Neural cell (in vitro differentiated cells): ENCODE data around the gene SMAD7.

ENCODE experiments used
- CTCF ChIP-seq: fragments of 450-650 bp; IDR thresholded peaks from 2 replicates; pipeline ENCODE4 v1.5.1; 2014; ENCODE audit warnings: antibody characterized with exemption, mild to moderate bottlenecking, moderate library complexity; ENCODE audit not compliant: poor library complexity, severe bottlenecking
- EP300 ChIP-seq: fragments of 450-650 bp; conservative IDR thresholded peaks from 2 replicates; pipeline ENCODE4 v1.6.1; 2014; ENCODE audit warnings: antibody characterized with exemption, mild to moderate bottlenecking, moderate library complexity; ENCODE audit not compliant: poor library complexity, severe bottlenecking
- EZH2 ChIP-seq: fragments of 200-600, 300-800 bp; shearing (Covaris generic), sonication (generic); IDR thresholded peaks from 2 replicates; pipeline ENCODE4 v1.6.1; 2014; ENCODE audit warnings: antibody characterized with exemption, low read length, borderline replicate concordance, mild to moderate bottlenecking; ENCODE audit not compliant: insufficient read depth, poor library complexity, severe bottlenecking
- MXI1 ChIP-seq: fragments of 450-650 bp; conservative IDR thresholded peaks from 2 replicates; pipeline ENCODE4 v1.6.1; 2014; ENCODE audit warnings: antibody characterized with exemption, mild to moderate bottlenecking; ENCODE audit not compliant: poor library complexity, severe bottlenecking
- POLR2AphosphoS5 ChIP-seq: IDR thresholded peaks from 2 replicates; pipeline ENCODE4 v1.6.1; 2012
- RAD21 ChIP-seq: fragments of 450-650 bp; conservative IDR thresholded peaks from 2 replicates; pipeline ENCODE4 v1.6.1; 2014; ENCODE audit warnings: antibody characterized with exemption, mild to moderate bottlenecking, moderate library complexity
- SMC3 ChIP-seq: fragments of 450-650 bp; conservative IDR thresholded peaks from 2 replicates; pipeline ENCODE4 v1.6.1; 2014; ENCODE audit warnings: antibody characterized with exemption, mild to moderate bottlenecking, moderate library complexity; ENCODE audit not compliant: poor library complexity
- TAF1 ChIP-seq: IDR thresholded peaks from 2 replicates; pipeline ENCODE4 v1.6.1; 2012; ENCODE audit warnings: low read depth
- TF ChIP-seq, protein P1 (sequence below): IDR thresholded peaks from 2 replicates; pipeline ENCODE4 v1.6.1; 2012; ENCODE audit warnings: borderline replicate concordance

GRCh38 chr18:48899558-48900174 lies 51.1 kb downstream of the SMAD7 start:
- no peak for TF ChIP-seq CTCF
- TF ChIP-seq EZH2 = no peak
- TF ChIP-seq POLR2AphosphoS5 = no peak
- TF ChIP-seq, protein P1, sequence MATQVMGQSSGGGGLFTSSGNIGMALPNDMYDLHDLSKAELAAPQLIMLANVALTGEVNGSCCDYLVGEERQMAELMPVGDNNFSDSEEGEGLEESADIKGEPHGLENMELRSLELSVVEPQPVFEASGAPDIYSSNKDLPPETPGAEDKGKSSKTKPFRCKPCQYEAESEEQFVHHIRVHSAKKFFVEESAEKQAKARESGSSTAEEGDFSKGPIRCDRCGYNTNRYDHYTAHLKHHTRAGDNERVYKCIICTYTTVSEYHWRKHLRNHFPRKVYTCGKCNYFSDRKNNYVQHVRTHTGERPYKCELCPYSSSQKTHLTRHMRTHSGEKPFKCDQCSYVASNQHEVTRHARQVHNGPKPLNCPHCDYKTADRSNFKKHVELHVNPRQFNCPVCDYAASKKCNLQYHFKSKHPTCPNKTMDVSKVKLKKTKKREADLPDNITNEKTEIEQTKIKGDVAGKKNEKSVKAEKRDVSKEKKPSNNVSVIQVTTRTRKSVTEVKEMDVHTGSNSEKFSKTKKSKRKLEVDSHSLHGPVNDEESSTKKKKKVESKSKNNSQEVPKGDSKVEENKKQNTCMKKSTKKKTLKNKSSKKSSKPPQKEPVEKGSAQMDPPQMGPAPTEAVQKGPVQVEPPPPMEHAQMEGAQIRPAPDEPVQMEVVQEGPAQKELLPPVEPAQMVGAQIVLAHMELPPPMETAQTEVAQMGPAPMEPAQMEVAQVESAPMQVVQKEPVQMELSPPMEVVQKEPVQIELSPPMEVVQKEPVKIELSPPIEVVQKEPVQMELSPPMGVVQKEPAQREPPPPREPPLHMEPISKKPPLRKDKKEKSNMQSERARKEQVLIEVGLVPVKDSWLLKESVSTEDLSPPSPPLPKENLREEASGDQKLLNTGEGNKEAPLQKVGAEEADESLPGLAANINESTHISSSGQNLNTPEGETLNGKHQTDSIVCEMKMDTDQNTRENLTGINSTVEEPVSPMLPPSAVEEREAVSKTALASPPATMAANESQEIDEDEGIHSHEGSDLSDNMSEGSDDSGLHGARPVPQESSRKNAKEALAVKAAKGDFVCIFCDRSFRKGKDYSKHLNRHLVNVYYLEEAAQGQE = no peak
- no peak for TF ChIP-seq RAD21
- no peak for TF ChIP-seq TAF1
- no peak for TF ChIP-seq SMC3
- TF ChIP-seq EP300 = no peak
- TF ChIP-seq MXI1 = no peak
